Retinal pigment epithelial cell (primary cell): ENCODE results near the gene DNAJC8.

Experiments
- DNase-seq: peaks from one replicate; pipeline ENCODE4 v3.0.0-alpha.2; 2010; ENCODE audit warnings: low read depth
- H3K4me3 ChIP-seq: 2 replicates; pipeline ENCODE4 v1.5.1; 2011; ENCODE audit warnings: mild to moderate bottlenecking, low read length, control low read depth, moderate library complexity
- CTCF ChIP-seq: conservative IDR thresholded peaks from 2 replicates; pipeline ENCODE4 v1.5.1; 2011; ENCODE audit warnings: low read depth, low read length, control low read depth, inconsistent platforms

Gene DNAJC8

GRCh38 chr1:28244549-28245251 is 11.9 kb upstream of the DNAJC8 start:
- no peak overlapping the region for H3K4me3 ChIP-seq
- no peak for TF ChIP-seq CTCF
- no peak for DNase-seq

GRCh38 chr1:28243685-28244311 is 11.0 kb upstream of the DNAJC8 start:
- no peak overlapping the region for H3K4me3 ChIP-seq
- no peak for TF ChIP-seq CTCF
- DNase-seq: no peak

- no peak overlapping the region for H3K4me3 ChIP-seq
- no peak for DNase-seq
- TF ChIP-seq CTCF: no peak
Measured at GRCh38 chr1:28241638-28242241, 8.9 kb upstream of the DNAJC8 start.

GRCh38 chr1:28240024-28240423 is 7.2 kb upstream of the DNAJC8 start:
- no peak overlapping the region for H3K4me3 ChIP-seq
- DNase-seq: no peak
- no peak for TF ChIP-seq CTCF

- H3K4me3 ChIP-seq: no peak overlapping the region
- no peak for DNase-seq
- TF ChIP-seq CTCF: no peak
Measured at GRCh38 chr1:28239004-28239403, 6.2 kb upstream of the DNAJC8 start.

GRCh38 chr1:28236656-28237322 is 4.0 kb upstream of the DNAJC8 start:
- no peak for DNase-seq
- TF ChIP-seq CTCF: no peak
- peak overlapping the region; percentile 98 for H3K4me3 ChIP-seq
